GM12878 (cell line): Measurements from ENCODE around the gene LHFPL3. TPM values are rescaled to one million over a fixed set of nuclear protein-coding genes. Genes with fewer than 3 reads are reported as not detected.

ENCODE experiments used
- ATAC-seq: fragments of 200-7000 bp; cut with Tn5 transposase; 3 replicates; pipeline ENCODE4 v1.9.1; 2020; ENCODE audit warnings: mild to moderate bottlenecking, moderate library complexity
- BruUV-seq: library from RNA; stranded (reverse); fragments of 400-500 nt; replicated peaks from 2 replicates; lab custom pipeline; 2021; lab: Mats Ljungman, UMichigan
- CTCF ChIA-PET: fragments of 300-600 bp; sonication (Branson Sonifier 250); formaldehyde crosslinking; extraction: SDS; loops from one replicate; lab custom pipeline; 2021; ENCODE audit warnings: inconsistent platforms; lab: Yijun Ruan, JAX
- POLR2A ChIA-PET: fragments of 350-600 bp; formaldehyde crosslinking; extraction: SDS; loops from one replicate; lab custom pipeline; 2021; ENCODE audit warnings: inconsistent platforms; lab: Charles Lee
- RAD21 ChIA-PET: fragments of 300-600 bp; sonication (Branson Sonifier 250); formaldehyde crosslinking; loops from one replicate; lab custom pipeline; 2023; ENCODE audit warnings: antibody characterized with exemption; ENCODE audit not compliant: unreplicated experiment; lab: Charles Lee
- SMC1A ChIA-PET: fragments of 300-600 bp; sonication (Branson Sonifier 250); formaldehyde crosslinking; loops from one replicate; lab custom pipeline; 2023; ENCODE audit not compliant: unreplicated experiment, uncharacterized antibody; lab: Charles Lee
- DNase-seq: peaks from one replicate; pipeline ENCODE4 v3.0.0-alpha.2; 2011; ENCODE audit warnings: low read depth, low spot score
- FAIRE-seq: peaks from 3 replicates; lab custom pipeline; 2011; peaks lifted over from hg19 to GRCh38; lab: Jason Lieb, UNC
- H2AFZ ChIP-seq: 2 replicates; pipeline ENCODE4 v1.6.0; 2011; ENCODE audit warnings: low read depth, low read length, control low read depth; ENCODE audit not compliant: control insufficient read depth
- H3K27ac ChIP-seq: 2 replicates; pipeline ENCODE4 v1.5.1; 2011; ENCODE audit warnings: control low read depth; ENCODE audit not compliant: control insufficient read depth, insufficient read depth
- H3K27me3 ChIP-seq, 2 experiments: replicated peaks in 1 of 2; 2 replicates each; pipeline versions ENCODE4 v1.6.0 to v1.6.1; 2011; ENCODE audit warnings: low read length in 1 of 2; ENCODE audit not compliant: control insufficient read depth in 2 of 2, insufficient read depth in 2 of 2
- H3K36me3 ChIP-seq, 2 experiments: 2 replicates each; pipeline ENCODE4 v1.5.1; 2011; ENCODE audit warnings: low read length in 1 of 2; ENCODE audit not compliant: control insufficient read depth in 2 of 2, insufficient read depth in 2 of 2
- H3K4me1 ChIP-seq: 2 replicates; pipeline ENCODE4 v1.6.1; 2011; ENCODE audit warnings: mild to moderate bottlenecking, low read length, moderate library complexity, mixed read lengths; ENCODE audit not compliant: control insufficient read depth, insufficient read depth
- H3K4me2 ChIP-seq: 2 replicates; pipeline ENCODE4 v1.6.0; 2011; ENCODE audit warnings: control low read depth; ENCODE audit not compliant: control insufficient read depth, insufficient read depth
- H3K4me3 ChIP-seq: fragments of 200-600 bp; sonication (generic); 2 replicates; pipeline ENCODE4 v1.5.1; 2016
- H3K79me2 ChIP-seq: 2 replicates; pipeline ENCODE4 v1.6.0; 2011; ENCODE audit warnings: low read length; ENCODE audit not compliant: control insufficient read depth, insufficient read depth
- H3K9ac ChIP-seq: 2 replicates; pipeline ENCODE4 v1.8.0; 2011; ENCODE audit warnings: low read length, control low read depth, mixed read lengths; ENCODE audit not compliant: control insufficient read depth, insufficient read depth
- H3K9me3 ChIP-seq: replicated peaks from 3 replicates; pipeline ENCODE4 v1.5.1; 2011; ENCODE audit warnings: mild to moderate bottlenecking, low read length; ENCODE audit not compliant: control insufficient read depth, insufficient read depth
- H4K20me1 ChIP-seq: 2 replicates; pipeline ENCODE4 v1.6.0; 2011; ENCODE audit not compliant: control insufficient read depth, insufficient read depth
- FOS ChIP-seq: IDR thresholded peaks from 3 replicates; pipeline ENCODE4 v1.6.1; 2011; ENCODE audit warnings: borderline replicate concordance; ENCODE audit not compliant: insufficient read length; ENCODE audit errors: extremely low read depth
- IKZF1 ChIP-seq: fragments of 450-650 bp; conservative IDR thresholded peaks from 2 replicates; pipeline ENCODE4 v1.6.1; 2017; ENCODE audit warnings: antibody characterized with exemption, mild to moderate bottlenecking
- SUPT20H ChIP-seq: IDR thresholded peaks from 2 replicates; pipeline ENCODE4 v1.6.1; 2011; ENCODE audit warnings: low read depth, mild to moderate bottlenecking, low read length, moderate library complexity, borderline replicate concordance; ENCODE audit not compliant: control insufficient read depth
- YY1 ChIP-seq: IDR thresholded peaks from 2 replicates; pipeline ENCODE4 v1.6.1; 2011; ENCODE audit warnings: low read depth, mild to moderate bottlenecking, low read length
- ZBED1 ChIP-seq: IDR thresholded peaks from 2 replicates; pipeline ENCODE4 v1.6.1; 2016; ENCODE audit warnings: borderline replicate concordance
- ZNF217 ChIP-seq: fragments of 450-650 bp; IDR thresholded peaks from 2 replicates; pipeline ENCODE4 v1.6.1; 2017; ENCODE audit warnings: antibody characterized with exemption, mild to moderate bottlenecking
- ZSCAN29 ChIP-seq: fragments of 450-650 bp; IDR thresholded peaks from 2 replicates; pipeline ENCODE4 v1.6.1; 2017; ENCODE audit warnings: mild to moderate bottlenecking, moderate library complexity
- WGBS: methylation state at CpG from one replicate; pipeline ENCODE4 v1.1.6; 2016; ENCODE audit warnings: low lambda C conversion rate; ENCODE audit not compliant: insufficient replicate concordance, insufficient coverage; ENCODE audit errors: missing lambda C conversion rate; 5-methylcytosine and 5-hydroxymethylcytosine counted together
- in situ Hi-C: fragments of 300-500 bp; cut with MboI; formaldehyde crosslinking; loops from 9 replicates; pipeline ENCODE4 v1.14.3; 2018; ENCODE audit warnings: mixed read lengths
- intact Hi-C: fragments of 100-400 bp; cut with micrococcal nuclease; formaldehyde crosslinking; loops from one replicate; pipeline ENCODE4 v1.14.2; 2022; ENCODE audit not compliant: unreplicated experiment
- polyA plus RNA-seq, 11 experiments: library from polyadenylated mRNA; depleted of rRNA in 4 of 11; unstranded in 6 of 11; stranded (reverse) in 5 of 11; fragments of >200 nt; fragmentation: Nextera tagmentation in 4 of 11; fragmentation: Illumina TruSeq in 1 of 11; extraction: Ambion mirVana in 4 of 11; extraction: Trizol in 1 of 11; gene quantifications; 1 replicate in 1 of 11; 2 replicates in 10 of 11; pipeline versions ENCODE4 v1.2.1 to v1.2.3, GENCODE V29; 2011 to 2016; ENCODE audit warnings: inconsistent platforms in 2 of 11, missing spikeins in 2 of 11, low read depth in 1 of 11
- total RNA-seq, 4 experiments: library from RNA; depleted of rRNA in 3 of 4; stranded (reverse); fragments of >200 nt in 3 of 4; fragmentation: Illumina TruSeq in 1 of 4; extraction: Trizol in 1 of 4; gene quantifications; 2 replicates each; pipeline versions ENCODE4 v1.2.1 to v1.2.3, GENCODE V29; 2013 to 2021
- TF ChIP-seq, protein P1 (sequence below), 3 experiments: IDR thresholded peaks in 2 of 3; conservative IDR thresholded peaks in 1 of 3; 2 replicates each; pipeline ENCODE4 v1.5.1; 2011; ENCODE audit warnings: low read depth in 3 of 3, low read length in 3 of 3, mild to moderate bottlenecking in 3 of 3, control low read depth in 2 of 3, moderate library complexity in 2 of 3, inconsistent platforms in 1 of 3, mixed read lengths in 1 of 3; ENCODE audit not compliant: control insufficient read depth in 2 of 3, insufficient read depth in 1 of 3; ENCODE audit errors: extremely low read depth in 1 of 3
- TF ChIP-seq, protein P2 (sequence below): fragments of 450-650 bp; IDR thresholded peaks from 2 replicates; pipeline ENCODE4 v1.6.1; 2017; ENCODE audit warnings: mild to moderate bottlenecking, moderate library complexity

LHFPL3 gene
- total and polyA plus RNA-seq, 10 of the 15 experiments (the other 5 are each of a cell fraction or from before 2014, with no cell fraction given), result 0.09 TPM; not detected in 9

DNA sequence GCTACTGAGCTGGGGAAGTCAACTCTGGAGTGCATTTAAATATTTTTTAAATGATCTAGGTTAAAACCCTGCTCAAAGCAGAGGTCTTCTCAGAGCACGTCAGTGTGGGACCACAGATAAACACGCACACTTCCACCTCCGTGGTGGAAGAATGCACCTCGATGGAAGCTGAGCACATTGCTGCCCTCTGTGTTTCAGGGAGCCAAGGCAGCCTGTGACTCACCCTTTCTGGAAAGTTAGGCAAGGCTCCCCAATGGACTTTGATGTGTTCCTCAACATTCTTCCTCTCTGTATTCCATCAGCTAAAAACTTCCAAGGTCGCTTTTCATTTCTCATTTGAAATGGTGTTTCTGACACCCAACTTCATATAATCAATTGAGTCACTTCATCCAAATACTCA is 514.8 kb downstream of the LHFPL3 start:
- Histone ChIP-seq H3K79me2 (no peaks in the 10 kb centered on the region), H3K9me3 (no peaks in the 10 kb centered on the region), H3K4me2 (no peak overlapping the region), H3K27me3 (no peaks in the 10 kb centered on the region), H3K27ac (no peak overlapping the region), H3K36me3 (no peaks in the 10 kb centered on the region), H3K9ac (no peak overlapping the region)
- in situ Hi-C loops (no loop called here), intact Hi-C loops (no loop called here)
- DNase-seq, result no peak
- no peak for ATAC-seq
- TF ChIP-seq ZBED1 (no peak), ZSCAN29 (no peak), SUPT20H (no peak), YY1 (no peak), FOS (no peak), ZNF217 (no peak), IKZF1 (no peak)
- TF ChIP-seq, protein P1, sequence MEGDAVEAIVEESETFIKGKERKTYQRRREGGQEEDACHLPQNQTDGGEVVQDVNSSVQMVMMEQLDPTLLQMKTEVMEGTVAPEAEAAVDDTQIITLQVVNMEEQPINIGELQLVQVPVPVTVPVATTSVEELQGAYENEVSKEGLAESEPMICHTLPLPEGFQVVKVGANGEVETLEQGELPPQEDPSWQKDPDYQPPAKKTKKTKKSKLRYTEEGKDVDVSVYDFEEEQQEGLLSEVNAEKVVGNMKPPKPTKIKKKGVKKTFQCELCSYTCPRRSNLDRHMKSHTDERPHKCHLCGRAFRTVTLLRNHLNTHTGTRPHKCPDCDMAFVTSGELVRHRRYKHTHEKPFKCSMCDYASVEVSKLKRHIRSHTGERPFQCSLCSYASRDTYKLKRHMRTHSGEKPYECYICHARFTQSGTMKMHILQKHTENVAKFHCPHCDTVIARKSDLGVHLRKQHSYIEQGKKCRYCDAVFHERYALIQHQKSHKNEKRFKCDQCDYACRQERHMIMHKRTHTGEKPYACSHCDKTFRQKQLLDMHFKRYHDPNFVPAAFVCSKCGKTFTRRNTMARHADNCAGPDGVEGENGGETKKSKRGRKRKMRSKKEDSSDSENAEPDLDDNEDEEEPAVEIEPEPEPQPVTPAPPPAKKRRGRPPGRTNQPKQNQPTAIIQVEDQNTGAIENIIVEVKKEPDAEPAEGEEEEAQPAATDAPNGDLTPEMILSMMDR (IDR thresholded peaks at IDR 0.05 in 2 of 3, conservative IDR thresholded peaks at IDR 0.05 in 1 of 3; ENCODE audit: control insufficient read depth in 2 of 3, extremely low read depth in 1 of 3, insufficient read depth in 1 of 3, low read depth in 3 of 3, low read length in 3 of 3), result no peak
- TF ChIP-seq, protein P2, sequence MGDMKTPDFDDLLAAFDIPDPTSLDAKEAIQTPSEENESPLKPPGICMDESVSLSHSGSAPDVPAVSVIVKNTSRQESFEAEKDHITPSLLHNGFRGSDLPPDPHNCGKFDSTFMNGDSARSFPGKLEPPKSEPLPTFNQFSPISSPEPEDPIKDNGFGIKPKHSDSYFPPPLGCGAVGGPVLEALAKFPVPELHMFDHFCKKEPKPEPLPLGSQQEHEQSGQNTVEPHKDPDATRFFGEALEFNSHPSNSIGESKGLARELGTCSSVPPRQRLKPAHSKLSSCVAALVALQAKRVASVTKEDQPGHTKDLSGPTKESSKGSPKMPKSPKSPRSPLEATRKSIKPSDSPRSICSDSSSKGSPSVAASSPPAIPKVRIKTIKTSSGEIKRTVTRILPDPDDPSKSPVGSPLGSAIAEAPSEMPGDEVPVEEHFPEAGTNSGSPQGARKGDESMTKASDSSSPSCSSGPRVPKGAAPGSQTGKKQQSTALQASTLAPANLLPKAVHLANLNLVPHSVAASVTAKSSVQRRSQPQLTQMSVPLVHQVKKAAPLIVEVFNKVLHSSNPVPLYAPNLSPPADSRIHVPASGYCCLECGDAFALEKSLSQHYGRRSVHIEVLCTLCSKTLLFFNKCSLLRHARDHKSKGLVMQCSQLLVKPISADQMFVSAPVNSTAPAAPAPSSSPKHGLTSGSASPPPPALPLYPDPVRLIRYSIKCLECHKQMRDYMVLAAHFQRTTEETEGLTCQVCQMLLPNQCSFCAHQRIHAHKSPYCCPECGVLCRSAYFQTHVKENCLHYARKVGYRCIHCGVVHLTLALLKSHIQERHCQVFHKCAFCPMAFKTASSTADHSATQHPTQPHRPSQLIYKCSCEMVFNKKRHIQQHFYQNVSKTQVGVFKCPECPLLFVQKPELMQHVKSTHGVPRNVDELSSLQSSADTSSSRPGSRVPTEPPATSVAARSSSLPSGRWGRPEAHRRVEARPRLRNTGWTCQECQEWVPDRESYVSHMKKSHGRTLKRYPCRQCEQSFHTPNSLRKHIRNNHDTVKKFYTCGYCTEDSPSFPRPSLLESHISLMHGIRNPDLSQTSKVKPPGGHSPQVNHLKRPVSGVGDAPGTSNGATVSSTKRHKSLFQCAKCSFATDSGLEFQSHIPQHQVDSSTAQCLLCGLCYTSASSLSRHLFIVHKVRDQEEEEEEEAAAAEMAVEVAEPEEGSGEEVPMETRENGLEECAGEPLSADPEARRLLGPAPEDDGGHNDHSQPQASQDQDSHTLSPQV, result no peak
- TF ChIP-seq, all 136 proteins: peak for 0
- Histone ChIP-seq H3K4me3 (no peak overlapping the region), H4K20me1 (no peaks in the 10 kb centered on the region), H3K4me1 (no peaks in the 10 kb centered on the region), H2AFZ (no peak overlapping the region)
- ChIA-PET RAD21 (no interaction called here), CTCF (interaction anchor here (3.2 kb wide), 1 partner anchor 200 kb away, joined by 8 read pairs; no protein-coding TSS in a partner anchor), POLR2A (no interaction called here), SMC1A (interaction anchor here (0.6 to 1.2 kb wide), 2 partner anchors 41 to 200 kb away, joined by 3 to 4 read pairs; no protein-coding TSS in a partner anchor)
- FAIRE-seq, result no peak
- 18% methylated on average over 5 of the region's 5 CpGs for WGBS
- no TSS peak for BruUV-seq
